ENCODE measurements around the gene DHRS4L2.
"Not testable (repeated sequence)": the region's sequence is repeated elsewhere in the genome, so short reads cannot be mapped to it uniquely, and the experiment has no call there.

DHRS4L2 gene

GRCh38 chr14:23973178-23973577 lies 15.6 kb upstream of the DHRS4L2 start:
- not testable (repeated sequence) for DNase-seq (ENCODE audit: low read depth)

- DNase-seq (ENCODE audit: low read depth): not testable (repeated sequence)
Observed at GRCh38 chr14:23974041-23974440, 14.7 kb upstream of the DHRS4L2 start.

- peak; percentile 10 for DNase-seq (ENCODE audit: low read depth)
Observed at GRCh38 chr14:23977208-23977607, 11.5 kb upstream of the DHRS4L2 start.

GRCh38 chr14:23981951-23982813 lies 6.5 kb upstream of the DHRS4L2 start:
- DNase-seq (ENCODE audit: low read depth): not testable (repeated sequence)

GRCh38 chr14:23984891-23985602 lies 3.7 kb upstream of the DHRS4L2 start:
- peak; percentile 92 for DNase-seq (ENCODE audit: low read depth)

- DNase-seq (ENCODE audit: low read depth): not testable (repeated sequence)
Observed at GRCh38 chr14:23988223-23988606, 514 bp upstream of the DHRS4L2 start.

- not testable (repeated sequence) for DNase-seq (ENCODE audit: low read depth)
Observed at GRCh38 chr14:23989734-23990445, 1.2 kb downstream of the DHRS4L2 start.

- not testable (repeated sequence) for DNase-seq (ENCODE audit: low read depth)
Observed at GRCh38 chr14:23990961-23991360, 2.2 kb downstream of the DHRS4L2 start.

- DNase-seq (ENCODE audit: low read depth): not testable (repeated sequence)
Observed at GRCh38 chr14:23993042-23993441, 4.3 kb downstream of the DHRS4L2 start.

- not testable (repeated sequence) for DNase-seq (ENCODE audit: low read depth)
Observed at GRCh38 chr14:23996009-23996408, 7.3 kb downstream of the DHRS4L2 start.

- DNase-seq (ENCODE audit: low read depth): not testable (repeated sequence)
Observed at GRCh38 chr14:23996825-23997224, 8.1 kb downstream of the DHRS4L2 start.

- DNase-seq (ENCODE audit: low read depth): not testable (repeated sequence)
Observed at GRCh38 chr14:23999640-24000039, 10.9 kb downstream of the DHRS4L2 start.

- not testable (repeated sequence) for DNase-seq (ENCODE audit: low read depth)
Observed at GRCh38 chr14:24001078-24001477, 12.3 kb downstream of the DHRS4L2 start.

GRCh38 chr14:24001679-24002078 lies 12.9 kb downstream of the DHRS4L2 start:
- DNase-seq (ENCODE audit: low read depth): not testable (repeated sequence)

- DNase-seq (ENCODE audit: low read depth): not testable (repeated sequence)
Observed at GRCh38 chr14:24006471-24006816, 17.7 kb downstream of the DHRS4L2 start.

- peak; percentile 46 for DNase-seq (ENCODE audit: low read depth)
Observed at GRCh38 chr14:24006817-24007652, 18.3 kb downstream of the DHRS4L2 start.

- DNase-seq (ENCODE audit: low read depth): no peak
Observed at GRCh38 chr14:24011051-24011450, 22.3 kb downstream of the DHRS4L2 start.

- peak; percentile 19 for DNase-seq (ENCODE audit: low read depth)
Observed at GRCh38 chr14:24012726-24013273, 24.1 kb downstream of the DHRS4L2 start.

- peak; percentile 75 for DNase-seq (ENCODE audit: low read depth)
Observed at GRCh38 chr14:24013654-24014514, 25.2 kb downstream of the DHRS4L2 start.

- not testable (repeated sequence) for DNase-seq (ENCODE audit: low read depth)
Observed at GRCh38 chr14:24015745-24016144, 27.0 kb downstream of the DHRS4L2 start.
